Measurements from ENCODE around the gene TCL1A.

- TF ChIP-seq CTCF (IDR thresholded peaks at IDR 0.05), result no peak
- TF ChIP-seq POLR2A (IDR thresholded peaks at IDR 0.05), result no peak
- TF ChIP-seq POLR2AphosphoS5 (IDR thresholded peaks at IDR 0.05), result no peak
These were observed 49.9 kb downstream of the TCL1A start for GRCh38 chr14:95664066-95664465.

Data from transverse colon (tissue), 4 donors.